ENCODE data around the gene PLAC1.

PLAC1 gene

GRCh38 chrX:134626434-134626833 is 31.8 kb downstream of the PLAC1 start:
- TF ChIP-seq CREB1 (IDR thresholded peaks at IDR 0.05; ENCODE audit: low read depth) (no peak), MAX (IDR thresholded peaks at IDR 0.05) (no peak), ZBTB7A (IDR thresholded peaks at IDR 0.05; ENCODE audit: low read depth) (no peak), CEBPB (IDR thresholded peaks at IDR 0.05) (no peak)

- TF ChIP-seq YY1 (IDR thresholded peaks at IDR 0.05; ENCODE audit: low read depth) (no peak), USF1 (IDR thresholded peaks at IDR 0.05) (no peak), FOXM1 (IDR thresholded peaks at IDR 0.05; ENCODE audit: borderline replicate concordance, low read depth) (no peak)
These were observed 33.0 kb downstream of the PLAC1 start for GRCh38 chrX:134625315-134625718.

GRCh38 chrX:134624046-134624430 is 34.2 kb downstream of the PLAC1 start:
- TF ChIP-seq CREB1 (IDR thresholded peaks at IDR 0.05; ENCODE audit: low read depth) (no peak), REST (IDR thresholded peaks at IDR 0.05; ENCODE audit: low read depth) (no peak), EP300 (IDR thresholded peaks at IDR 0.05; ENCODE audit: borderline replicate concordance) (no peak), YY1 (IDR thresholded peaks at IDR 0.05; ENCODE audit: low read depth) (no peak), RAD21 (IDR thresholded peaks at IDR 0.05; ENCODE audit: low read depth) (no peak), USF1 (IDR thresholded peaks at IDR 0.05) (no peak), TCF12 (IDR thresholded peaks at IDR 0.05; ENCODE audit: low read depth) (no peak), TEAD4 (IDR thresholded peaks at IDR 0.05) (no peak), CEBPB (IDR thresholded peaks at IDR 0.05) (no peak), NFIC (IDR thresholded peaks at IDR 0.05) (no peak), FOXM1 (IDR thresholded peaks at IDR 0.05; ENCODE audit: borderline replicate concordance, low read depth) (no peak), TAF1 (IDR thresholded peaks at IDR 0.05; ENCODE audit: low read depth) (no peak), EGR1 (IDR thresholded peaks at IDR 0.05) (no peak), MAX (IDR thresholded peaks at IDR 0.05) (no peak), ZBTB7A (IDR thresholded peaks at IDR 0.05; ENCODE audit: low read depth) (no peak)

- TF ChIP-seq MAX (IDR thresholded peaks at IDR 0.05) (no peak), CREB1 (IDR thresholded peaks at IDR 0.05; ENCODE audit: low read depth) (no peak), YY1 (IDR thresholded peaks at IDR 0.05; ENCODE audit: low read depth) (no peak), TEAD4 (IDR thresholded peaks at IDR 0.05) (no peak), EP300 (IDR thresholded peaks at IDR 0.05; ENCODE audit: borderline replicate concordance) (no peak), TCF12 (IDR thresholded peaks at IDR 0.05; ENCODE audit: low read depth) (no peak), TAF1 (IDR thresholded peaks at IDR 0.05; ENCODE audit: low read depth) (no peak), NFIC (IDR thresholded peaks at IDR 0.05) (no peak), CEBPB (IDR thresholded peaks at IDR 0.05) (no peak), USF1 (IDR thresholded peaks at IDR 0.05) (no peak), EGR1 (IDR thresholded peaks at IDR 0.05) (no peak), REST (IDR thresholded peaks at IDR 0.05; ENCODE audit: low read depth) (no peak)
These were observed 34.8 kb downstream of the PLAC1 start for GRCh38 chrX:134623293-134624045.

GRCh38 chrX:134622813-134623185 is 35.5 kb downstream of the PLAC1 start:
- TF ChIP-seq FOXM1 (IDR thresholded peaks at IDR 0.05; ENCODE audit: borderline replicate concordance, low read depth), result no peak
- no peak for TF ChIP-seq REST (IDR thresholded peaks at IDR 0.05; ENCODE audit: low read depth)
- no peak for TF ChIP-seq MAX (IDR thresholded peaks at IDR 0.05)
- TF ChIP-seq TCF12 (IDR thresholded peaks at IDR 0.05; ENCODE audit: low read depth), result no peak
- TF ChIP-seq EGR1 (IDR thresholded peaks at IDR 0.05), result no peak

Measured in Ishikawa (cell line).